ENCODE measurements around the gene FAM3A.

GRCh38 chrX:154458954-154459778 lies 56.9 kb downstream of the FAM3A start:
- TF ChIP-seq CTCF (IDR thresholded peaks at IDR 0.05) (no peak), POLR2AphosphoS5 (IDR thresholded peaks at IDR 0.05) (no peak), POLR2A (IDR thresholded peaks at IDR 0.05) (no peak)
